Stimulated activated CD4-positive, alpha-beta T cell treated with anti-CD3 and anti-CD28 coated beads, Interleukin-4, amount 100 ng/mL, for 4 hours (primary cell): ENCODE measurements around the gene ZNF384.
A peak's percentile ranks its signal among the peaks of the same experiment; 100 is the strongest.

Source experiments
- DNase-seq, 2 experiments: peaks; one replicate each; pipeline ENCODE4 v3.0.0-alpha.2; 2020

The ZNF384 gene

DNA sequence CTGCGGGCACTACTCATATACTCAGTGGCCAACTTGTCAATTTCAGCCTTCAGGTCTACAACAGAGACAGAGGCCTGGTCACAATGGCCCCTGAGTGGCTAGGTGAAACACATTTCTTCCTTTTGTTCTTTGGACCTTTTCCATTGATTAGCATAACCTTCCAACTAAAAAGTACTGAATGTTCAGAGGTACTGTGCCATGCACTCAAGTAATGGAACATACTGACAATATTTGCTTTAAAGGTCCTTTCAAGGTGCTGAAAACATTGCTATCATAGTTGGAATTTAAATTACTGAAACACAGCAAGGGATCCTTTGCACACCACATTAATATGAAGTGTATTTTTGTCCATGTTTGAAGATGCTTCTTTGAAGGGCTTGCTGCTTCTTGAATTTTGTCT is 35.8 kb downstream of the ZNF384 start:
- DNase-seq, result no peak

DNA sequence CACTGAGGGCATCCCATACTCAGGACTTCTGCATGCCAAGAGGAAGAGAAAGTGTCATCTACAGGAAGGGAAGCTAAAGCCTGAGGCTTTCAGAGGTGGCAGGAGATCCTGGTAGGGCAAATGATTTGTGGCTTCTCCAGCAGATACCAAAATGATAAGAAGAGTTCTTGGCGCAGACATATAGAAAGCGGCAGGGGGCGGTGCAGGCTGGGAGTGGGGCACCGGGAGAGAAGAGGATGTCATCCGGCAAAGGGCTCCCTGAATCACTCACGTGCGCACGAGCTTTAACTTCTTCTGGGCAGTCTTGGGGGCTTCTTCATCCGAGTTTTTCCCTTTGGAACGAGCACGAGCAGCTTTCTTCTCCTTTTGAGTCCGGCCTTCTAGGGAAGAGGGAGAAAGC is 36.8 kb downstream of the ZNF384 start:
- DNase-seq, result no peak

DNA sequence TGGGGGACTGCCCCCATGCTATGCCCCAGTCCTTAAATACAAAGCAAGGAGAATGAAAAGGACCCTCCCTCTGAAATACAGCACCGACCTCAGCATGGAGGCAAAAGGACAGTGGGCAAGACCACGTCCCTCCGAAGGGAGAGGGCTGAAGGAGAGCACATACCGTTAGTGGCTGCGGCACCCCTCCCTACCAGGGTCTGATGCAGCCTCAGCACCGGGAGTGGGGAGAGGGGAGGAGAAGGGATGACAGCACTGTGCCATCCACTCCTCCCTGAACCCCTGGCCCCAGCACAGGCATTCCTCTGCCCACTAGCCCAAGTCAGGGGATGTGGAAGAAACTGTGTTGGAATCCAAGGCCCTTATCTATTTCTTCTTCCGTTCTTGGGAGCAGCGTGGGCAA is 38.3 kb downstream of the ZNF384 start:
- DNase-seq, result no peak

DNA sequence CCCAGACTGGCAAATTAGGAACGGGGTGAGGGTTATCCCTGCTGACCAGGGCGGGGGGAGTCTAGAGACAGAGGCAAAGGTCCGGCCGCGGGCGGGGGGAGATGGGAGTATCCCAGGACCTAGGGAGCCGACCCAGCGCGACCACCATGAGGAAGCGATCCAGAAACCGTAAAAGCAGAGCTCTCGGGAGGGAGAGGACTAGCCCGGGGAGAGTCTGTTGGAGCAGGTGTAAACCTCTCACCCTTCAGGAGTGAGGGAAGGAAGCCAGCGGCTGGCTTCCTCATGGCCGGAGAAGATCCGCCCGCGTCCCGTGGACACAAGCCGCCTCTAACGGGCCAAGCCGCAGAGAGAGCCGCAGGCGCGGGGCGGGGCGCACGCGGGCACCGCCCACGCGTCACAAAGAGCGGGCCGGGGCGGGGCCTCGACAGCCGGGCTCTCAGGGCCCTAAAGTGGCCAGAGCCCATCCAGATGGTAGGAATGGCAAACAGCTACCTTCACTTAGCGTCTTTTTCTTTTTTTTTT is 42.0 kb downstream of the ZNF384 start, which contains the start of gene ACRBP:
TSS of gene ACRBP (minus strand) at position 350 of the 522 bp plus-strand sequence. CDS start at position 284, 66 bp downstream.
- DNase-seq, result peak; percentile 24 to 44

DNA sequence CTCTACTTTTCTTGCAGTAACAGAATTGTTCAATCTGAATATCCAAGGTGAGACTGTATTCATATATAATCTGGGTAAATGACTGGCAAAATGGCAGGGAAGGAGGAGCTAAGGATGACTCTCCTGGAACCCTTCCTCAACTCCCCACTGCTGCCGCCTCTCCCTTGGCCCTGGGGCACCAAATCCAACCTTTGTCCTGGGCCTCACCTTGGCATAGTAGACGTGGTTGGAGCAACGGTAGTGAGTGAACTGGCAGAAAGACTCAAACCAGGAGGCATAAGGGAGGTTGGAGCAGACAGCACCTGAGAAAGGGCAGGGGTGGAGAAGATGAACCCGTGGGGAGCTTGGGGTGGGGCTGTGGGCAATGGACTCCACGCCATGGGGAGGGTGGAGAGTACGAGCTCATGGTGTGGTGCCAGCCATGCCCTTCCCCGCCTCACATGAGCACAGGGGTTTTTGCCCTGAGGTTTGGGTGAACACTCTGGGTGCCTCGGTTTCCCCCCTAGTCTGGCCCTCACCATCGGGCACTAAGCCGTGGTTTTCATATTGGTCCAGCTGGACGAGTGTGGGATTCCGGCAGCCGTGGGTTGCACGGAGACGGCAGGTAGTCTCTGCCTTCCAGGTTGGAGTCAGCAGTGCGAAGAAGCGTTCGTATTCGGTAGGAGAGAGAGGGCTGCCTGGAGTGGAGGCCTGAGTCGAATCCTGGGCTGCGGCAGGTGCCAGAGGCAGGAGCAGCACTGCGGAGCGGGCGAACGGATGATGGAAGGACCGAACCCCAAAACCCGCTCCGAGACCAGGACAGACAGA is 42.7 kb downstream of the ZNF384 start:
- DNase-seq, result no peak

DNA sequence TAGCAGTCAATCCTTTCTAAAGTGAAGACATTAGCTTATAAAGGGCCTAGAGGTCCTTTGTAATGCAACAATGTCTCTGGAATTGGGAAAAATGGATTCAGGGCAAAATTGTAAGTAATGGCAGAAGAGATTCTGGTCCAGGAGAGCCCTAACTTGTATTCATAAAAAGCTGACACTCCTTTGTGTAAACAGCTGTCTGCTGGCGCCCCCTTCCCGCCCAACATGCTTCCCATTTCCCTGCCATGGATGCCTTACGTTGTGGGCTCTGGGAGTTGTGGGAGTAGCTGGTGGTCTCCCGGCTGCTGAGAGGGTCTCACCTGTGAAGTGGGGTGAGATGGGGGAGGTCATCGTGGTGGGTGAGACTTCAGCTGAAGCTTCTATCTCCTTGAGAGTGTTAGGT is 44.3 kb downstream of the ZNF384 start:
- no peak for DNase-seq

DNA sequence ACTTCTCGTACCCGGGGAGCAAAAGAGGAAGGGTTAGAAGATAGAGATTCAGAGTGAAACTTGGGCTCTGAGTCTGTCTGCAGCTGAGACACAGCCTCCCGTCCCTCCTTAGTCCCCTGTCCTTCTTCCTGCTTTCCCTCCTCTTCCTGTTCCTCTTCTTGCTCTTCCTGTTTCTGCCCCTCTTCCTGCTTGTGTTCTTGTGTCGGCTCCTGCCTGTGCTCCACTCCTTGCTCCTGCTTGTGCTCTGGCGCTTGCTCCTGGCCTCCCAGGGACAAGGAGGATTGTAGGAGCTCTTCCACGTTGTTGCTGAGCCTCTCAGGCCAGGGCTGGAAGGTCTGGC is 44.9 kb downstream of the ZNF384 start:
- DNase-seq, result no peak

DNA sequence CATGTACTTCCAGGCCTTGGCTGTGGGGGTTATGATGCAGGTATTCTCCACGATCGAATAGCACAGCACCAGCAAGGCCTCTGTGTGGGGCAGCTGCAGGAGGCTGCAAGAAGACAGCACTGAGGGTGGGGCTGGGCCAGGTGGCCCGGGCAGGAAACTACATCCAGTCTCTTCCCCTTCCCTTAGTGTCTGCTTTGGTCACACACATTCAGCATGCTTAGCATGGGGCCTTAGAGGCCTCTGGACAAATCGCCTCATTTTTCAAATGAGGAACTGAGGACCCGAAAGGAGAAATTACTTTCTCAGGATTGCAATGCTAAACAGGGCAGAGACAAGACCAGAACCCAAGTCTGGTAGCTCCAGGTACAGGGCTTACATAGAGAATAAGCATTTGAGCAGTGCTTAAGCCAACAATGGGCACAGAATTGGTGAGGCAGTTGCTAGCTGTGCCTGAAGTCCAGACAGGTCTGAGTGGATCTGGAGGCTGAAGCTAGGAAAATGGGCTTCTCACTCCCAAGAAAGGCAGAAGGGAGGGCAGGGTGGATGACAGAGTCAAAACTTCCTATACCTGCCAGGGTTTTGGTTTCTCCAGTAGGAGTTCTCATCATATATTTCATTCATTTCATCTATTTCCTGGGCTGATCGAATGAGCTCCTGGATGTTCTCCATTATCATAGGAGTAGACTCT is 45.5 kb downstream of the ZNF384 start:
- no peak for DNase-seq

DNA sequence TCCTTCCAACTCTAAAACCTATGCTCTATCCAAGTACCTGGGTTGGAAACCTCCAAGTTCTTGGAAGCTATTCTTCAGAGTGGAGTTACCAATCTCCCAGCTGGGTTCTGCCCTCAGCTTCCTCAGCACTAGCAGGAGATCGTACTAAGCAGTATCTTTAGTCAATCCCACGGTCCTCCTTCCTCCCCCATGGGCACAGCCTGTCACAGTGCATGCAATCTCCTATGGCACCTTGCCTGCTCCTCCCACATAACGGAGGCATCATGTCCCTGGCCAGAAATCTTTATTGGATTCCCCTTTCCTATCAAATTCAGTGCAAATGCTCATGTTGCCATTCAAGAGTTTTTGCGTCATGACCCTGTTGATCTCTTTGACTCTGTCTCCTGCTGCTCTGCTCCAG is 48.0 kb downstream of the ZNF384 start:
- DNase-seq, result no peak

DNA sequence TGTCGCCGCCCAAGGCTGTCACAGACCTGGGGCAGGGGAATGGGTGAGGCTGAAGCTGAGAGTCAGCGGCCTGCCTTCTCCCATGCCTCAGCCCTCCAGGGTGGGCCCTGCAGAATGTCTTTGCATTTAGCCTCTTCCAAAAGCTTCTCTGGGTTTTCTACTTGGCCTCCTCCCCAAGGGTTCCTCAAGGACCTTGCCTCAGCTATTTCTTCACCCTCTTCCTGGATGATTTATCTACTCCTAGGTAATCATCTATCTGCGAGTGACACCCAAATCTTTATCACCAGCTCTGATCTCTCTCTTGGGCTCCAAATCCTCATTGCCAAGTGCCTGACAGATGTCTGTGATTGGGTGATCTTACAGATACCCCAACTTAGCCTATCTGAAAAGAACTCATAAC is 48.7 kb downstream of the ZNF384 start:
- DNase-seq, result no peak

DNA sequence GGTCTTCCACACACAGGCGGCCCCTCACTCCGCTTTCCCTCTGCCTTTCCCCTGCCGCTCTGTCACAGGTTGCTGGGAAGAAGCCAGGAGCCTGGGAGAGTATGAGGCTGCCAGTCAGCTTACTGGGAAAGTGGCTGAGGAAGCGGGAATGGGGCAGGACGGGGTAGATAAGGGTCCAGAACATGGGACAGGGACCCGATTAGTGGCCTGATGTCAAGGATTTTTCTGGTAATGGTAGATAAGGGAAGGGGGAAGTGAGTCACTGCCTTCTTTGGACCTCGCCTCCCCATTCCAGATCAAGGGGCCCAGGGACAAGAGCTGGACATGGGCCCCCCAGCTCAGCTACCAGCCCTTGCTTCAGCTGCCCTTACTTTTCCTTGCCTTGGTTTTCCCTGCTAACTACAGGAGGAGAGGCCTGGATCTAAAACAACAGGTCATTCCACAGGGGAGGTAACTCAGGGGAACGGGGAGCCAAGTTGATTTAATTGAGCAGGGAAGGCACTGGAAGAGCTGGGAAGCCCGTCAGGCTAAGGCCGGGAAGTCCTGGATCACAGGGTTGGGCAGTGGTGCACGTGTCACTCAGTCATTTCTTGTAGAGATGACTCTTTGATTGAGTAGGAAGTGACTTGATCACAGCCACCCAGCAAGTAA is 49.9 kb downstream of the ZNF384 start:
- DNase-seq, result no peak

DNA sequence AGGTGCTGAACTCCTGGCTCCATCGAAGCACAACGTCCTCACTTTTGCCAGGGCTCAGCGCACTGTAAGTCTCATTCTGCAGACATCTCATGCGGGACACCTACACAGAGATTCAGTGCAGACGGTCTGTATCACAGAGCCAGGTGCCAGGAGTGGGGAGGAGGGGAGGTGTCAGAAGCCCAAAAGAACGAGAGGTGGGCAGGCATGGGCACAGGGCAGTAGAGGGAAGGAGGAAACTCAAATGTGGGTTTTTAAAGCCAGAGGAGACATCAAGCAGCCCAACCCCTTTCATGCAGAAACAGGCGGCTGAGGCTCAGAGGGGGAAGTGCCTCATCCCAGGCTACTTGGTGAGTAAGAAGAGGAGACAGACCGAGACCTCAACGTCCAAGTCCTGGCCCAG is 50.9 kb downstream of the ZNF384 start:
- no peak for DNase-seq

DNA sequence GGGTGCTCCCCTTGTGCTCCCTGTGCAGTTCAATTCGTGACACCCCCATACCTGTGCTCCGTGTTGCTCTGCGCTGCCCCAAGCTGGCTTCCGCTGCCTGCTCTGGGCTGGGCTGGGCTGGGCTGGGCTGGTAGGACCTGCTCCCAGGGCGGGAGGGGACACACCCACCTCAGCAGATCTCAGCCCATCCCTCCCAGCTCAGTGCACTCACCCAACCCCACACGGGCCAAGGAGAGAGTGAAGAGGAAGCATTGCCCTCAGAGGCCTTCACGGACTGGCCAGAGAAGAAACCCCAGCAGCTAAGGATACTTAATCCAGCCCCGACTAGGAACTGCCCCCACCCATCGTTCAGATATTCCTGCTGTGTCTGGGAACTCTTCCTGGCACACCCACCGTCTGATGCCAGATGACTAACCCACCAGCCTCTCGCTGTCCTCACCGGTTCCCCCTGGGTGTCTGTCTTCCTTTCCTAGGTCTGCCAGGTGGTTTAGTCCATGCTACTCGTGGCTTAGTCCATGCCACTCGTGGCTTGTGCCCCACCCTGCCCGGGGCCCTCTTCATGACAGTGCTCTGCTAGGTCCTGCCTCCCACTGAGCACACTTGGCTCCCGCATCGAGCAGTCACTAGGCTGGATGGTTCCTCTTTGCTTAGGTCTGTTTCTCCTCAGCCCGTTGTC is 53.2 kb downstream of the ZNF384 start, which contains the start of gene LPAR5:
TSS of gene LPAR5 (minus strand) at position 104 of the 676 bp plus-strand sequence. CDS start 14,711 bp downstream, outside the sequence.
- no peak for DNase-seq

DNA sequence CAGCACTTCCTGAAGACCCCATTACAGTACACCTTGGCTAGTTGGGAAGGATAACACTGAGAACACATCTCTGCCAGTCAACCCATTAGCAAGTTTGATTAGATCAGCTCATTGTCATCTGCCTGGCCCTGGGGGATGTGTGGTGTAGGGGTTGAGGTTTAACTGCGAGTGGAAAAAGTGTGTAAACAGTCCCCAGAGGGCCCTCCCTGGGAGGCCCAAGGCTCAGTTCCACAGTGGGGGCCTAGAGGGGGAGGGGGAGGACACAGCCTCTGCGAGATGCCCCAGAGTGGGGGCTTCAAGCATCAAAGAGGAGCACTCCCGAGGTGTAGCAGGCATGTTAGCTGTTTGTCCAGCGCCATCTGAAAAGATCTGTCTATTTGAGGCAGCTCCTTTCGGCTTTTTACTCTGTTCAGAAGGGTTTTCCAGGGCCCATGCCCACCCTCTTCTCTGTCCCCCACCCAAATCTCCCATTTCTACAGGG is 53.8 kb downstream of the ZNF384 start:
- DNase-seq, result peak; percentile 30 to 72

DNA sequence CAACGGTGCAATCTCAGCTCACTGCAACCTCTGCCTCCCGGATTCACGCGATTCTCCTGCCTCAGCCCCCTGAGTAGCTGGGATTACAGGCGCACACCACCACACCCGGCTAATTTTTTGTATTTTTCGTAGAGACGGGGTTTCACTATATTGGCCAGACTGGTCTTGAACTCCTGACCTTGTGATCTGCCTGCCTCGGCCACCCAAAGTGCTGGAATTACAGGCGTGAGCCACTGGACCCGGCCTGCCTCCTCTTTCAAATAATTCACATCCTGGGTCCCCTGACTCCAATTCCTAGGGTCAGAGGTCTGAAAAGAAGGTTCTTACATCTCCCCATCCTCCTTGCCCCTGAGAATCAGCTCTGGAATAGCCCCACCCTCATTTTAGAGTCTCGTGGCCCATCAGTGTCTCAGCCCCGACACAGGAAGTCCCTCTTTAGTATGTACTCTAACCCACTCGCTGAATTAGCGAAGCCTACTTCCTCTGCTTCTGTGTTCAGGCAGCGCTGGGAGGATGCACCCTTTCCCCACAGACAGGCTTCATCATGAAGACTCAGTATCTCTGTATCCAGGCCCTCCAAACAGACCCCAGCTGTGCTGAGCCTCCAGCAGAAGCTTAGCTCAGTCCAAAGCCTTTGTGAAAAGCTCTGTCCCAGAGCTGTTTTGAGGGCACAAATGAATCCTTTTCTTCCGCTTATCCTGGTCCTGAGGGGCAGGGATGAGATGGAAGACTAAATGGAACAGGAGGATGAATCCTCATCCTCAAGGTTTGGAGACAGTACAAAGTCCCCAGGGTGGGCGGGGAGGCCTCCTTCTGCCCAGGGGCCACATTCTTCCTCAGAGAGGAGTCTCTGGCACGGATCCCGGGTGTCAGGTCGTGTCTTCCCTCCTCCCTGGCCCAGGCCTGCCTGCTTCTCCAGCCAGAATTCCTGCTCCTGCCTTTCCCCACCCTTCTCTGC is 56.9 kb downstream of the ZNF384 start:
- peak; percentile 31 to 54 for DNase-seq

DNA sequence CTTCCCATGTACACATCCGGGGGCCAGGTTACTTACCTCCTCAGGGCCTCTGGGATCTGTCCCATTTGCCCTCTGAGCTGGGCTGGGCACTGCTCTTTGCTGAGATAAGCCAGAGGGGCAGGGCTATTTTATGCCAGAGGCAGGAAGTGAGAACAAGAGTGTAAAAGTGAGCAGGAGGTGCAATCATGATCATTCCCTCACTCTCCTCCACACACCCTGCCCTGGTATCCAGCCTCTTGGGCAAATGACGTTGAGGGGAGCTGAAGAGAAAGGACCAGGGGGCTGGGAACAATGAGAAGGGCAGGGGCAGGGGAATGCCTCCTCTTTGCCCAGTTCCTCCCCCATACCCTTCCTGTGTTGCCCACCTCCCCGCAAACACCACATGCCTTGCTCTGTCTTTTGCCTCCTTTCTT is 57.6 kb downstream of the ZNF384 start:
- DNase-seq, result no peak

DNA sequence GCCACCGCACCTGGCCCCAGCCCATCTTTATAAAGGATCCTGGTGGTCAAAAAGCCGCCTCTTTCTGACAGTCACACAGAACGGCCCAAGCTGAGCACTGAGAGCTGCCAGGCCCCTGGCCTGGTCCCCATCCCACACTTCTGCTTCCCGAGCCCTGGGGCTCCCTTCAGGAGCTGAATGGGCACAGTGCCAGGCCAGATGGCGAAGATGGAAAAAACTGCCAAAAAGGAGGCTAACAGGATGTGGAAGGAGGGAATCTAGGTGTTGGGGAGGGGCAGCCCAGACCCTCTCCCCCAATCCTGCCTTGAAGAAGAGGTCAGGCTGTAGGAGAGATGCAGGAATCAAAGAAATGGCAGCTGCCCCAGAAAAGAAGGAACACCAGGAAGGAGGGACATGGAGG is 58.4 kb downstream of the ZNF384 start:
- DNase-seq, result no peak

DNA sequence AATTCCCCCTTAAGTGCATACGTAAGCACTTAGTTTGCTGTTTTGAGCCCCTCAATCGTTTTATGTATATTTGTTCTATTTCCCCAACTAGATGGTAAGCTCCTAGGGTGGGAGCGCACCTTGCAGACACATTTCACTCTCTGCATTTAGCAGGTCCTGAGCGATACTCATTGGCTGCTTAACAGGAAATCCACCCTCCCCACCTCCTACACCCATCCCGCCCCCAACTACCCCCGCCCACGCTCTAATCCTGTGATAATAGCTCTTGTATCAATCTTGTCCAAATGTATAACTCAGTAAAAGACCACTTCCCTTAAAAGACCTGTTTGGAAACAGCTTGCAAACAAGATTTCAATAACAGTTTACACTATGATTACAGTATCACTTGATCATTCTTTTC is 61.6 kb downstream of the ZNF384 start:
- DNase-seq, result peak in 1 of 2 experiments; percentile 58

DNA sequence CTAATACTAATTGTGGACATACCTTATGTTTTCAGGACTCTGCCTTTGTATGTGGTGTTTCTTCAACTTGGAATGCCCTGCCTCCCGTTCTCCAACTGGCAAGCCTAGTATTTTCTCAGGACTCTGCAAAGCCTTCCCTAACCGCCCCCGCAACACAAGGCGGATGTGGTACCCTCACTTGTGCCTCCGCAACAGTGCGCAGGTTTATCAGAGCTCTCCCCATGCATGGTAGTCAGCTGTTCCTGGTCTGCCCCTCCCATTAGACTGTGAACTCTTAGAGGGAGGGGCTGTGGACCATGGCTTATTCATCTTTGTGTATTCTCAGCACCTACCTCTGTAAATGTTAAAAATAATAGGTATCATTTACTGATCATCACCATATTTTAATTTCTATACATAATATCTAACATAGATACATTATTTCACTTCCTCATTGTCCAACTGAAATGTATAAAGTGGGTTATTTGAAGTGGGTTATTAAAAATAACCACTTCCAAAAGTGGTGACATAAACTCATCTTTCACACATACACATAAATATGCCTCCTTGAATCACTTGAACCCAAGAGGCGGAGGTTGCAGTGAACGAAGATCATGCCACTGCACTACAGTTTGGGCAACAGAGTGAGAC is 62.4 kb downstream of the ZNF384 start:
- peak in 1 of 2 experiments; percentile 30 for DNase-seq

DNA sequence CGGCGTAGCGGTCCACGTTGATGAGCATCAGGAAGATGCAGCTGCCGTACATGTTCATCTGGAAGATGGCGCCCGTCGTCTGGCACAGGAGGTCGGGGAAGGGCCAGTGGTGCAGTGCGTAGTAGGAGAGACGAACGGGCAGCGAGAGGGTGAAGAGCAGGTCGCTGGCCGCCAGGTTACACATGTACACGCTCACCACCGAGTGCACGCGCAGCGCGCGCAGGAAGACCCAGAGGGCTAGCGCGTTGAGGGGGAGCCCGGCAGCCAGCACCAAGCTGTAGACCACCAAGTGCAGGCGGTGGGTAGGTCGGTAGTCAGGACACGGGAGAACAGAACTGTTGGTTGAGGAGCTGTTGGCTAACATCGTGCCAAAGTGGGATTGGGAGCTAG is 68.3 kb downstream of the ZNF384 start:
- DNase-seq, result no peak
